ENCODE results near the gene ZNF292. TPM values are rescaled to one million over a fixed set of nuclear protein-coding genes. Genes with fewer than 3 reads are reported as not detected.

ZNF292 gene
- total and polyA plus RNA-seq, 8 donors: 4.2 to 28.5 (median 16.3) TPM

DNA sequence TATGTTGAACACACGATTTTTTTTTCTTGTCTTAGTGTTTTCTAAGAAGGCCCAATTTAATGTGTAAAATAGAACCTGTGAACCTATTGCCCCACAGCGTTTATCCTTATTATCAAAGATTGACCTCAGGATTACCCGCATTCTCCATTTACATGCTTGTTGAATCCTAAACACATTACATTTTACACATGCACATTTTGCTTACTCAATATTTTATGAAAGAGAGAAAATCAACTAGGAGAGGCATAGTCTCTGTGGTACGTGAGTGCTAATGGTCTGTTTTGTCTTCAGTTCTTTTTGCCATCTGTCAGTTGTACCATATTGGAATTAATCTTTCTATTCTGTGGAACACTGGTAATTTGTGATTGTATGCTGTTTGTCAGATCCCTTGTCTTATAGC lies 86.9 kb downstream of the ZNF292 start:
- Histone ChIP-seq H3K27ac (no peak overlapping the region), H3K4me1 (peaks cover 0 to 3% (median 0%) of the 10 kb centered on the region in 3 donors), H3K27me3 (no peaks in the 10 kb centered on the region), H3K9me3 (no peaks in the 10 kb centered on the region), H3K4me3 (no peak overlapping the region), H3K36me3 (peaks cover 0 to 16% (median 0%) of the 10 kb centered on the region in 3 donors)
- 82 to 84% methylated on average over 4 of the region's 4 CpGs for WGBS, 2 donors
- intact Hi-C loops (cut with DNase I): no loop called here
- DNase-seq: no peak
- no peak for ATAC-seq
- TF ChIP-seq, protein P1, sequence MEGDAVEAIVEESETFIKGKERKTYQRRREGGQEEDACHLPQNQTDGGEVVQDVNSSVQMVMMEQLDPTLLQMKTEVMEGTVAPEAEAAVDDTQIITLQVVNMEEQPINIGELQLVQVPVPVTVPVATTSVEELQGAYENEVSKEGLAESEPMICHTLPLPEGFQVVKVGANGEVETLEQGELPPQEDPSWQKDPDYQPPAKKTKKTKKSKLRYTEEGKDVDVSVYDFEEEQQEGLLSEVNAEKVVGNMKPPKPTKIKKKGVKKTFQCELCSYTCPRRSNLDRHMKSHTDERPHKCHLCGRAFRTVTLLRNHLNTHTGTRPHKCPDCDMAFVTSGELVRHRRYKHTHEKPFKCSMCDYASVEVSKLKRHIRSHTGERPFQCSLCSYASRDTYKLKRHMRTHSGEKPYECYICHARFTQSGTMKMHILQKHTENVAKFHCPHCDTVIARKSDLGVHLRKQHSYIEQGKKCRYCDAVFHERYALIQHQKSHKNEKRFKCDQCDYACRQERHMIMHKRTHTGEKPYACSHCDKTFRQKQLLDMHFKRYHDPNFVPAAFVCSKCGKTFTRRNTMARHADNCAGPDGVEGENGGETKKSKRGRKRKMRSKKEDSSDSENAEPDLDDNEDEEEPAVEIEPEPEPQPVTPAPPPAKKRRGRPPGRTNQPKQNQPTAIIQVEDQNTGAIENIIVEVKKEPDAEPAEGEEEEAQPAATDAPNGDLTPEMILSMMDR (IDR thresholded peaks at IDR 0.05): no peak
- no peak for FAIRE-seq

DNA sequence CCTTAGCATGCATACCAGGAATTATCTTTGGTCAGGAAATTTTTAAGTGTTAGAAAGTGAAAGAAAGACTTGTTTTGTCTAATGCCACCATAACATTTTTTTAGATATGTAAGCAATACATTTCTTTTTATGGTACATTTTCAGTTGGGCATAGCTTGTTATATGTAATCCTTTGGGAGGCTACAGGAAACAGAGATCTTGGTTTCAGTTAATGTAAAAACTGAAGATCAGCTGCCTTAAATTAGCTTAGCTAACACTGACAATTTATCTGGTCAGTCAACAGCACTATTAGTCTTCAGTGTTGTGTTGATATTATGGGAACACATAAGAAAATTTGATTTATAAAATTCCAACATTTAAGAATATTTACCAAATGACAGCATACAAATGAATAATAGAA lies 88.4 kb downstream of the ZNF292 start:
- peaks cover 0 to 3% (median 0%) of the 10 kb centered on the region in 3 donors for H3K4me1 ChIP-seq
- H3K4me3 ChIP-seq: no peak overlapping the region
- H3K9me3 ChIP-seq: no peaks in the 10 kb centered on the region
- no peaks in the 10 kb centered on the region for H3K27me3 ChIP-seq
- DNase-seq (no peak), ATAC-seq (no peak), FAIRE-seq (no peak)
- intact Hi-C loops (cut with DNase I): no loop called here
- H3K36me3 ChIP-seq: peaks cover 0 to 24% (median 0%) of the 10 kb centered on the region in 3 donors
- TF ChIP-seq, protein P1 (IDR thresholded peaks at IDR 0.05): no peak
- H3K27ac ChIP-seq: no peak overlapping the region

DNA sequence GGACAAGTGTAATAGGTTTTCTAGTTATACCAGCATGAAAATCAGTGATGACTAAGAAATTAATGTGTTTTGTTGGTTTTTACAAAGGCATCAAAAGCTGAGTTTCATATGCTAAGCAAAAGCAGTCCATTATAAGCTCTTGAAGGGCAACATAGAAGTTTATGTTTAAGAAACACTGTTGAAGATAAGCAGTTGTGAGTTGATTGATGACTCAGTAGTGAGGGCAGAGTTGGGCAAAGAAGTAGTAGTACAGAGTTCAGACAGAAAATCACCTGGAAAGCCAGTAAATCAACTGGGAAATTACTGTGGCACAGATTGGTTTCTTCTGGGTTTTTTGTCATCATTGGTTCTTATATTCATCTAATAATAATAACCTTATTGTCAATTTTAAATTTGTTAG lies 89.0 kb downstream of the ZNF292 start:
- intact Hi-C loops (cut with DNase I): no loop called here
- TF ChIP-seq, protein P1 (IDR thresholded peaks at IDR 0.05): no peak
- Histone ChIP-seq H3K27me3 (no peaks in the 10 kb centered on the region), H3K27ac (no peak overlapping the region), H3K9me3 (no peaks in the 10 kb centered on the region), H3K36me3 (peaks cover 0 to 24% (median 0%) of the 10 kb centered on the region in 3 donors), H3K4me1 (peaks cover 0 to 3% (median 0%) of the 10 kb centered on the region in 3 donors), H3K4me3 (no peak overlapping the region)
- ATAC-seq (no peak), FAIRE-seq (no peak), DNase-seq (no peak)

DNA sequence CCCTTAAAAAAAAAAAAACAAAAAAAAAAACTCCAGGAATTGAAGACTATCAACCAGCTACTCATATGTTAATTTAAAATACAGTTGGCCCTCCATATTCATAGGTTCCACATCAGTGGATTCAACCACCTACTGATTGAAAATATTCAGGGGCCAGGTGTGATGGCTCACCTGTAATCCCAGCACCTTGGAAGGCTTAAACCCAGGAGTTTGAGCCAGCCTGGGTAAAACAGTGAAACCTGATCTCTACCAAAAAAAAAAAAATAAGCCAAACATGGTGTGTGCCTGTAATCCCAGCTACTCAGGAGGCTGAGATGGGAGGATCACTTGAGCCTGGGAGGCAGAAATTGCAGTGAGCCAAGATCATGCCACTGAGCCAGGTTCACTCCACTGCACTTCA lies 94.7 kb downstream of the ZNF292 start:
- no peak for FAIRE-seq
- peaks cover 0 to 30% (median 3%) of the 10 kb centered on the region in 3 donors for H3K36me3 ChIP-seq

DNA sequence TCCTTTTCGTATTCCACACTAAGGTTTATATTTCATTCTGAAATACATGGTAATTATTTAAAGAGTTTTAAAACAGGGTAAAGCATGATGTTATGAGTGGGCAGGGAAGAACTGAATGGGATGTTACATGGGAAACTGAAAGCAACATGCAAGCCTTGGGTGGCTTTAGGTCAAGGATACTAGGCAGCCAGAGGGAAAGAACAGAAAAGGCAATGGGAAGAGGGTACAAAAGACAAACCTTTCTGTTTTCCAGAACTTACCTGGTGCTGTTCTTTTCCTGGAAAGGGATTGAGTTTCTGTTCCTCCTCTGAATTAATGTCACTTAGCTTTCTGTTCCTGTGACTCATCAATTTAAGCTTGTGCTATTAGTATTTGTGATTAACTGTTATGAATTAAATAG lies 95.9 kb downstream of the ZNF292 start:
- peaks cover 3 to 40% (median 8%) of the 10 kb centered on the region in 3 donors for H3K36me3 ChIP-seq
- TF ChIP-seq, protein P1 (IDR thresholded peaks at IDR 0.05): no peak
- FAIRE-seq (no peak), ATAC-seq (no peak), DNase-seq (no peak)
- H3K4me1 ChIP-seq: no peaks in the 10 kb centered on the region
- no peak overlapping the region for H3K27ac ChIP-seq
- H3K27me3 ChIP-seq: no peaks in the 10 kb centered on the region
- intact Hi-C loops (cut with DNase I): no loop called here
- 95 to 97% methylated on average over 1 of the region's 1 CpG for WGBS, 2 donors
- no peaks in the 10 kb centered on the region for H3K9me3 ChIP-seq
- H3K4me3 ChIP-seq: no peak overlapping the region

More for the DNA sequence above, 94.7 kb downstream of the ZNF292 start:
- no peak for DNase-seq
- H3K4me1 ChIP-seq: no peaks in the 10 kb centered on the region
- no peaks in the 10 kb centered on the region for H3K27me3 ChIP-seq
- no peak for ATAC-seq
- H3K27ac ChIP-seq: no peak overlapping the region
- TF ChIP-seq, protein P1 (IDR thresholded peaks at IDR 0.05): no peak
- H3K9me3 ChIP-seq: no peaks in the 10 kb centered on the region
- H3K4me3 ChIP-seq: no peak overlapping the region
- intact Hi-C loops (cut with DNase I): no loop called here
